Type B pancreatic cell (in vitro differentiated cells): ENCODE data around the gene MINPP1. TPM values are rescaled to one million over a fixed set of nuclear protein-coding genes. Genes with fewer than 3 reads are reported as not detected.

Source experiments
- DNase-seq: peaks from one replicate; pipeline ENCODE4 v3.0.0; 2021; ENCODE audit warnings: mixed read lengths; ENCODE audit not compliant: unreplicated experiment; ENCODE audit errors: extremely low spot score
- H3K27ac Mint-ChIP-seq: 2 replicates; pipeline ENCODE4 v1.8.0; 2021; ENCODE audit warnings: mild to moderate bottlenecking, mixed read lengths
- H3K27me3 Mint-ChIP-seq: 2 replicates; pipeline ENCODE4 v1.8.0; 2021; ENCODE audit warnings: mixed read lengths
- H3K36me3 Mint-ChIP-seq: 2 replicates; pipeline ENCODE4 v1.8.0; 2021; ENCODE audit warnings: mixed read lengths
- H3K4me1 Mint-ChIP-seq: one replicate; pipeline ENCODE4 v1.8.0; 2021; ENCODE audit warnings: mixed read lengths; ENCODE audit not compliant: unreplicated experiment
- H3K4me3 Mint-ChIP-seq: 2 replicates; pipeline ENCODE4 v1.8.0; 2021; ENCODE audit warnings: mild to moderate bottlenecking, mixed read lengths
- H3K9me3 Mint-ChIP-seq: 2 replicates; pipeline ENCODE4 v1.8.0; 2021; ENCODE audit warnings: mixed read lengths
- CTCF ChIP-seq: fragments of 200-600 bp; sonication (generic); conservative IDR thresholded peaks from 2 replicates; pipeline ENCODE4 v1.5.0; 2021; ENCODE audit warnings: antibody characterized with exemption, mild to moderate bottlenecking
- microRNA-seq: library from miRNA; unstranded; fragments of <30 nt; microRNA quantifications from one replicate; pipeline ENCODE4, GENCODE V29; 2020
- total RNA-seq: library from RNA; stranded (reverse); gene quantifications from 2 replicates; pipeline ENCODE4 v1.2.1, GENCODE V29; 2021; ENCODE audit warnings: low replicate concordance

MINPP1 gene
- total RNA-seq, 1 donor from 2014 or later: 23.4 TPM

GRCh38 chr10:87598700-87599099 lies 94.0 kb downstream of the MINPP1 start:
- no peak for TF ChIP-seq CTCF
- Mint-ChIP-seq H3K4me3 (no peak overlapping the region), H3K36me3 (no peaks in the 10 kb centered on the region), H3K4me1 (peaks cover 5% of the 10 kb centered on the region), H3K9me3 (no peaks in the 10 kb centered on the region), H3K27ac (no peak overlapping the region), H3K27me3 (no peaks in the 10 kb centered on the region)
- no peak for DNase-seq

- Mint-ChIP-seq H3K4me1 (peaks cover 4% of the 10 kb centered on the region), H3K27ac (no peak overlapping the region), H3K27me3 (no peaks in the 10 kb centered on the region), H3K9me3 (no peaks in the 10 kb centered on the region), H3K4me3 (no peak overlapping the region), H3K36me3 (no peaks in the 10 kb centered on the region)
- no peak for DNase-seq
- no peak for TF ChIP-seq CTCF
Measured at GRCh38 chr10:87600581-87600980, 95.9 kb downstream of the MINPP1 start.

Small RNAs within 50 kb of the gene (microRNA-seq; reads per million reads assigned to microRNA genes)
- gene MIR4678: not detected

Other genes starting within 250 kb of the MINPP1 start
- 7.3 and 9.9 TPM in 2 replicates for gene NUTM2D, start 147.1 kb upstream of the MINPP1 start, total RNA-seq
- gene PAPSS2, start 155.0 kb downstream of the MINPP1 start, total RNA-seq: 21.1 and 23.8 TPM in 2 replicates